CD14-positive monocyte (primary cell): ENCODE results near the gene STXBP2. TPM values are rescaled to one million over a fixed set of nuclear protein-coding genes. Genes with fewer than 3 reads are reported as not detected.

Source experiments
- DNase-seq, 3 donors: peaks; one replicate each; pipeline ENCODE4 v3.0.0-alpha.2; 2011 to 2022
- H2AFZ ChIP-seq: 2 replicates; pipeline ENCODE4 v1.6.0; 2012; ENCODE audit warnings: mild to moderate bottlenecking, low read depth, low read length, inconsistent platforms; ENCODE audit not compliant: insufficient read depth, poor library complexity, severe bottlenecking
- H3K27ac ChIP-seq, 2 donors: 1 replicate in 1 of 2; 2 replicates in 1 of 2; pipeline ENCODE4 v1.5.1; 2012 to 2013; ENCODE audit warnings: low read length in 2 of 2, control low read depth in 1 of 2, inconsistent platforms in 1 of 2, low read depth in 1 of 2, mild to moderate bottlenecking in 1 of 2
- H3K27me3 ChIP-seq, 2 donors: one replicate each; pipeline versions ENCODE4 v1.6.0 to v1.6.1; 2011 to 2013; ENCODE audit warnings: low read length in 2 of 2; ENCODE audit not compliant: control insufficient read depth in 2 of 2, insufficient read depth in 2 of 2
- H3K36me3 ChIP-seq, 2 donors: replicated peaks in 1 of 2; 1 replicate in 1 of 2; 2 replicates in 1 of 2; pipeline versions ENCODE4 v1.5.1 to v1.6.1; 2012 to 2013; ENCODE audit warnings: low read length in 2 of 2, control low read depth in 1 of 2, inconsistent platforms in 1 of 2, mild to moderate bottlenecking in 1 of 2; ENCODE audit not compliant: insufficient read depth in 2 of 2, control insufficient read depth in 1 of 2
- H3K4me1 ChIP-seq, 2 donors: 1 replicate in 1 of 2; 2 replicates in 1 of 2; pipeline versions ENCODE4 v1.5.1 to v1.6.1; 2012 to 2013; ENCODE audit warnings: low read length in 2 of 2, control low read depth in 1 of 2, inconsistent platforms in 1 of 2, mild to moderate bottlenecking in 1 of 2, moderate library complexity in 1 of 2; ENCODE audit not compliant: insufficient read depth in 2 of 2, control insufficient read depth in 1 of 2
- H3K4me2 ChIP-seq: replicated peaks from 2 replicates; pipeline ENCODE3; 2012; ENCODE audit warnings: low read length, moderate library complexity, mild to moderate bottlenecking; ENCODE audit not compliant: poor library complexity, severe bottlenecking; ENCODE audit errors: extremely low read depth
- H3K4me3 ChIP-seq, 3 experiments: fragments of 200-600 bp in 1 of 3; sonication (generic) in 1 of 3; replicated peaks in 1 of 3; 1 replicate in 2 of 3; 2 replicates in 1 of 3; pipeline ENCODE4 v1.5.1; 2011 to 2013; ENCODE audit warnings: low read length in 3 of 3, mild to moderate bottlenecking in 3 of 3, control low read depth in 2 of 3, low read depth in 2 of 3, inconsistent platforms in 1 of 3, moderate library complexity in 1 of 3
- H3K79me2 ChIP-seq: 2 replicates; pipeline ENCODE4 v1.6.0; 2012; ENCODE audit warnings: mild to moderate bottlenecking, control low read depth, inconsistent platforms, low read length, moderate library complexity; ENCODE audit not compliant: insufficient read depth
- H3K9ac ChIP-seq: 2 replicates; pipeline ENCODE4 v1.6.0; 2017; ENCODE audit warnings: low read length, mild to moderate bottlenecking; ENCODE audit not compliant: insufficient read depth, poor library complexity, severe bottlenecking
- H3K9me3 ChIP-seq, 2 donors: replicated peaks in 1 of 2; 1 replicate in 1 of 2; 2 replicates in 1 of 2; pipeline versions ENCODE4 v1.5.1 to v1.6.1; 2012 to 2013; ENCODE audit warnings: low read length in 2 of 2, control low read depth in 1 of 2; ENCODE audit not compliant: control insufficient read depth in 1 of 2, insufficient read depth in 1 of 2
- H4K20me1 ChIP-seq: 2 replicates; pipeline ENCODE4 v1.6.0; 2012; ENCODE audit warnings: mild to moderate bottlenecking, low read length, control low read depth, moderate library complexity; ENCODE audit not compliant: insufficient read depth
- H3K27ac Mint-ChIP-seq, 7 donors: one replicate each; pipeline ENCODE4 v1.8.0; 2020; ENCODE audit warnings: mild to moderate bottlenecking in 7 of 7, mixed read lengths in 7 of 7, moderate library complexity in 6 of 7, inconsistent platforms in 2 of 7
- H3K27me3 Mint-ChIP-seq, 3 donors: one replicate each; pipeline ENCODE4 v1.8.0; 2021 to 2022; ENCODE audit warnings: low read depth in 3 of 3, mild to moderate bottlenecking in 3 of 3, mixed read lengths in 3 of 3, moderate library complexity in 3 of 3, inconsistent platforms in 1 of 3
- H3K36me3 Mint-ChIP-seq, 2 donors: one replicate each; pipeline ENCODE4 v1.8.0; 2020; ENCODE audit warnings: mixed read lengths in 2 of 2, inconsistent platforms in 1 of 2, mild to moderate bottlenecking in 1 of 2
- H3K4me1 Mint-ChIP-seq: one replicate; pipeline ENCODE4 v1.8.0; 2020; ENCODE audit warnings: mild to moderate bottlenecking, mixed read lengths
- H3K4me3 Mint-ChIP-seq, 2 donors: one replicate each; pipeline ENCODE4 v1.8.0; 2020; ENCODE audit warnings: mild to moderate bottlenecking in 2 of 2, mixed read lengths in 2 of 2, moderate library complexity in 1 of 2
- H3K9me3 Mint-ChIP-seq, 7 donors: one replicate each; pipeline ENCODE4 v1.8.0; 2020 to 2022; ENCODE audit warnings: mixed read lengths in 7 of 7, mild to moderate bottlenecking in 6 of 7, moderate library complexity in 6 of 7, inconsistent platforms in 2 of 7
- WGBS: methylation state at CpG from one replicate; pipeline ENCODE4 v1.1.5; 2013; ENCODE audit warnings: missing lambda C conversion rate; ENCODE audit not compliant: insufficient coverage; 5-methylcytosine and 5-hydroxymethylcytosine counted together
- intact Hi-C, 2 donors: fragments of 100-400 bp; cut with micrococcal nuclease; formaldehyde crosslinking; loops; one replicate each; pipeline versions ENCODE4 v1.15.0 to v1.15.1; 2023
- polyA plus RNA-seq, 3 donors: library from polyadenylated mRNA; depleted of rRNA in 1 of 3; unstranded in 2 of 3; stranded (reverse) in 1 of 3; fragments of 300-500 nt in 2 of 3; fragments of >200 nt in 1 of 3; fragmentation: Illumina TruSeq in 2 of 3; gene quantifications; 1 replicate in 2 of 3; 2 replicates in 1 of 3; pipeline ENCODE4 v1.2.3, GENCODE V29; 2012 to 2021
- TF ChIP-seq, protein P1 (sequence below): fragments of 200-600 bp; IDR thresholded peaks from one replicate; pipeline ENCODE4 v1.8.0; 2022; ENCODE audit warnings: antibody characterized with exemption, mild to moderate bottlenecking

Gene STXBP2
- polyA plus RNA-seq, 3 donors, result 249 to 846 (median 327) TPM

DNA sequence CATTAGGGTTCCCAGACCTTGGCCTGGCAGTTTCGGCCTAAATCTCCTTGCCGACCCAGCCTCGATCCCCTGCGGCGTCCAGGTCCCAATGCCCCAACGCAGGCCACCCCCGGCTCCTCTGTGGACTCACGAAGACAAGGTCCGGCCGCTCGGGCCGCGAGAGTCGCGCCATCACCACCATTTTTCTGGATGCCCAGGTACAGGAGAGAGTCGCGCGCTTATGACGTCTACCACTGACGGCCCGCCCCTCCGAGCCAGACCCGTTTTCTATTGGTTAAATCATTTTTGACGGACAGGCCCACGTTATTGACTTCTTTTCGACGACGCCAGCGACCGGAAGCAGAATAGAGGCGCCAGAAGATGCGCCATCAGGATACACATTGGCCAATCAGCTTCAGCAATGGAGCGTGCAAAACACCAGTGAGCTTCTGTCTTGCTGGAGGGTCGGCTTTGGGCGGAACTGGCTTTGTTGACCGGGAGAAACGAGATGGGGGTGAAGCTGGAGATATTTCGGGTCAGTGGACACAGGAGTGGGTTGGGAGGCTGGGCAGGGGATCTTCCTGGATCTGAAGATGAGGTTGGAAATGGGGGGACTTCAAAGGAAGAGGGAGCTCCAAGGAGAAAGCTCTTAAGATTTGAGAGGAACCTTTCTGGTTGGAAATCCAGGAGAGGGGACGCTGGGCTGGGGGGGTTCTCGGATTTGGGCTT lies 7.4 kb upstream of the STXBP2 start, which contains the start of the genes PET100 and XAB2:
TSS of gene PET100 (plus strand) at position 447 of the 708 bp plus-strand sequence. CDS start at position 488, 41 bp downstream.
TSS of gene XAB2 (minus strand) at position 199 of the 708 bp plus-strand sequence. CDS start at position 181, 18 bp downstream.
- H3K4me3 Mint-ChIP-seq, result peak within 1 kb of the TSS; percentile 95 to 96
- H3K27me3 ChIP-seq, result no peaks in the 10 kb centered on the region
- peaks cover 33 to 52% of the 10 kb centered on the region in 2 donors for H3K36me3 ChIP-seq
- intact Hi-C loops, result loop anchor here (10.0 kb wide), 2 partner anchors 235 to 275 kb away; partner anchors contain the start of gene MAP2K7 (in 1 of the 2)
- peak within 1 kb of the TSS; percentile 93 for H3K9ac ChIP-seq
- peaks cover 0 to 2% (median 0%) of the 10 kb centered on the region in 7 donors for H3K9me3 Mint-ChIP-seq
- H3K4me1 ChIP-seq, result peaks cover 19 to 28% of the 10 kb centered on the region in 2 donors
- TF ChIP-seq, protein P1, sequence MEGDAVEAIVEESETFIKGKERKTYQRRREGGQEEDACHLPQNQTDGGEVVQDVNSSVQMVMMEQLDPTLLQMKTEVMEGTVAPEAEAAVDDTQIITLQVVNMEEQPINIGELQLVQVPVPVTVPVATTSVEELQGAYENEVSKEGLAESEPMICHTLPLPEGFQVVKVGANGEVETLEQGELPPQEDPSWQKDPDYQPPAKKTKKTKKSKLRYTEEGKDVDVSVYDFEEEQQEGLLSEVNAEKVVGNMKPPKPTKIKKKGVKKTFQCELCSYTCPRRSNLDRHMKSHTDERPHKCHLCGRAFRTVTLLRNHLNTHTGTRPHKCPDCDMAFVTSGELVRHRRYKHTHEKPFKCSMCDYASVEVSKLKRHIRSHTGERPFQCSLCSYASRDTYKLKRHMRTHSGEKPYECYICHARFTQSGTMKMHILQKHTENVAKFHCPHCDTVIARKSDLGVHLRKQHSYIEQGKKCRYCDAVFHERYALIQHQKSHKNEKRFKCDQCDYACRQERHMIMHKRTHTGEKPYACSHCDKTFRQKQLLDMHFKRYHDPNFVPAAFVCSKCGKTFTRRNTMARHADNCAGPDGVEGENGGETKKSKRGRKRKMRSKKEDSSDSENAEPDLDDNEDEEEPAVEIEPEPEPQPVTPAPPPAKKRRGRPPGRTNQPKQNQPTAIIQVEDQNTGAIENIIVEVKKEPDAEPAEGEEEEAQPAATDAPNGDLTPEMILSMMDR, result no peak
- H3K27me3 Mint-ChIP-seq, result peaks cover 0 to 2% (median 0%) of the 10 kb centered on the region in 3 donors
- H3K27ac Mint-ChIP-seq, result peak within 1 kb of the TSS; percentile 97 to 100 (median 99)
- H3K4me3 ChIP-seq, result peak within 1 kb of the TSS; percentile 83 to 96 (median 88)
- H3K4me1 Mint-ChIP-seq, result peaks cover 22% of the 10 kb centered on the region
- under 1% methylated on average over 40 of the region's 40 CpGs for WGBS
- no peaks in the 10 kb centered on the region for H3K9me3 ChIP-seq
- H3K36me3 Mint-ChIP-seq, result peaks cover 32 to 47% of the 10 kb centered on the region in 2 donors
- H3K27ac ChIP-seq, result peak within 1 kb of the TSS; percentile 63 to 97
- peaks cover 58% of the 10 kb centered on the region for H3K79me2 ChIP-seq
- peak within 1 kb of the TSS; percentile 88 for H3K4me2 ChIP-seq
- no peaks in the 10 kb centered on the region for H4K20me1 ChIP-seq
- peak; percentile 98 to 99 (median 99) for DNase-seq
- peak within 1 kb of the TSS; percentile 73 for H2AFZ ChIP-seq

DNA sequence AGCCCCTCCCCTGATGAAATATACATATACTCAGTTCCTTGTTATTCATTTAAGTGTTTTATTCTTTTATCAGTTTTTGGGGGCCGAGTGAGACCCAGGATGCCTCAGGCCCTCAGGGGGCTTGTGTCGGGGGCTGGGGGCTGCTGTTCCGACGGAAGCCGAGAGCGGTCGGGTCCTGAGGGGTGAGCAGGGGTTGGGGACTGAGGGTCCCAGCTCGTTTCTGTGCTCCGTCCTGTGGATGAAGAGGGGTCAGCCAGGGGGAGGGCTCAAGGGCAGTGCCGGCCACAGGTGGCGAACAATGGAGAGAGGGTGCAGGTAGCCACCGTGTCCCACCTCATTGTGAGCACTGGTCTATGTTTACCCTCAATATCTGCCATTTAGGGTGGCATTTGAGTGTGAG lies 5.3 kb upstream of the STXBP2 start:
- no peak overlapping the region for H3K4me3 Mint-ChIP-seq

More for the DNA sequence above, 5.3 kb upstream of the STXBP2 start:
- Histone ChIP-seq H3K4me2 (no peak overlapping the region), H2AFZ (no peak overlapping the region), H3K27me3 (no peaks in the 10 kb centered on the region), H3K9me3 (no peaks in the 10 kb centered on the region), H4K20me1 (no peaks in the 10 kb centered on the region), H3K4me3 (no peak overlapping the region), H3K27ac (no peak overlapping the region), H3K79me2 (peaks cover 56% of the 10 kb centered on the region), H3K4me1 (peaks cover 26 to 38% of the 10 kb centered on the region in 2 donors), H3K9ac (no peak overlapping the region), H3K36me3 (peaks cover 14 to 31% of the 10 kb centered on the region in 2 donors)
- peak overlapping the region in 2 of 7 donors; percentile 30 to 43 for H3K27ac Mint-ChIP-seq
- H3K9me3 Mint-ChIP-seq, result peaks cover 0 to 2% (median 0%) of the 10 kb centered on the region in 7 donors
- peaks cover 0 to 4% (median 2%) of the 10 kb centered on the region in 3 donors for H3K27me3 Mint-ChIP-seq
- peaks cover 35% of the 10 kb centered on the region for H3K4me1 Mint-ChIP-seq
- intact Hi-C loops, result loop anchor here in 1 of 2 donors (10.0 kb wide), 1 partner anchor 273 kb away; the partner anchor contains the start of gene MAP2K7
- 95% methylated on average over 12 of the region's 12 CpGs for WGBS
- H3K36me3 Mint-ChIP-seq, result peaks cover 22 to 27% of the 10 kb centered on the region in 2 donors
- DNase-seq, result no peak
- TF ChIP-seq, protein P1, result no peak
